Thyroid gland (tissue), 4 donors: Measurements from ENCODE around the gene MAP3K9. TPM values are rescaled to one million over a fixed set of nuclear protein-coding genes. Genes with fewer than 3 reads are reported as not detected.

Experiments used
- DNase-seq, 2 donors: peaks; one replicate each; pipeline ENCODE4 v3.0.0-alpha.2; 2019
- H3K27ac ChIP-seq, 3 donors: fragments of 200-600 bp; sonication (generic); 1 replicate in 2 of 3; 2 replicates in 1 of 3; pipeline ENCODE4 v1.5.1; 2016 to 2019; ENCODE audit warnings: mild to moderate bottlenecking in 1 of 3, moderate library complexity in 1 of 3
- H3K27me3 ChIP-seq: fragments of 200-600 bp; sonication (generic); one replicate; pipeline ENCODE4 v1.5.1; 2019
- H3K36me3 ChIP-seq, 2 donors: fragments of 200-600 bp; sonication (generic); one replicate each; pipeline ENCODE4 v1.5.1; 2016 to 2019
- H3K4me1 ChIP-seq, 2 donors: fragments of 200-600 bp; sonication (generic); one replicate each; pipeline ENCODE4 v1.5.1; 2017 to 2019
- H3K4me3 ChIP-seq, 3 donors: fragments of 200-600 bp; sonication (generic); replicated peaks in 1 of 3; 1 replicate in 2 of 3; 2 replicates in 1 of 3; pipeline ENCODE4 v1.5.1; 2016; ENCODE audit warnings: mild to moderate bottlenecking in 1 of 3
- H3K9me3 ChIP-seq: fragments of 200-600 bp; sonication (generic); one replicate; pipeline ENCODE4 v1.5.1; 2017
- CTCF ChIP-seq, 6 experiments: fragments of 200-600 bp in 3 of 6; fragments of 450-650 bp in 3 of 6; sonication (generic) in 3 of 6; IDR thresholded peaks; one replicate each; pipeline ENCODE4 v1.5.1; 2016 to 2019; ENCODE audit warnings: antibody characterized with exemption in 6 of 6, mild to moderate bottlenecking in 2 of 6, inconsistent platforms in 1 of 6, moderate library complexity in 1 of 6
- POLR2A ChIP-seq, 2 donors: fragments of 450-650 bp; IDR thresholded peaks; one replicate each; pipeline ENCODE4 v1.6.1; 2017; ENCODE audit warnings: antibody characterized with exemption in 2 of 2, mild to moderate bottlenecking in 2 of 2, moderate library complexity in 1 of 2
- WGBS, 2 donors: methylation state at CpG; one replicate each; pipeline ENCODE4 v1.1.5; 2017; 5-methylcytosine and 5-hydroxymethylcytosine counted together
- intact Hi-C: fragments of 100-400 bp; cut with DNase I; formaldehyde crosslinking; loops from one replicate; pipeline ENCODE4 v1.15.1; 2023
- total RNA-seq, 4 donors: library from RNA; depleted of rRNA; stranded (reverse); fragments of >200 nt; gene quantifications; one replicate each; pipeline ENCODE4 v1.2.3, GENCODE V29; 2016

The MAP3K9 gene
- total RNA-seq, 4 donors from 2014 or later, result 7.7 to 19.7 (median 11.9) TPM

GRCh38 chr14:70808416-70809224 lies 693 bp downstream of the MAP3K9 start:
- H3K27me3 ChIP-seq, result no peaks in the 10 kb centered on the region
- WGBS, 2 donors, result 2% methylated on average over 15 to 20 of the region's 77 CpGs
- H3K27ac ChIP-seq, result peak overlapping the region; percentile 57 to 81 (median 69)
- no peaks in the 10 kb centered on the region for H3K36me3 ChIP-seq
- H3K9me3 ChIP-seq, result no peaks in the 10 kb centered on the region
- intact Hi-C loops, result no loop called here
- peaks cover 12 to 14% of the 10 kb centered on the region in 2 donors for H3K4me1 ChIP-seq
- TF ChIP-seq CTCF (IDR thresholded peaks at IDR 0.05) (peak in 1 of 6 experiments; percentile 3), POLR2A (IDR thresholded peaks at IDR 0.05) (no peak)
- H3K4me3 ChIP-seq, result peak overlapping the region; percentile 61 to 84 (median 82)
- DNase-seq, result peak; percentile 41 to 50

GRCh38 chr14:70807898-70808415 lies 1.4 kb downstream of the MAP3K9 start:
- 5 to 16% methylated on average over 6 of the region's 6 CpGs for WGBS, 2 donors
- peaks cover 12 to 14% of the 10 kb centered on the region in 2 donors for H3K4me1 ChIP-seq
- peak; percentile 58 to 62 for DNase-seq
- H3K9me3 ChIP-seq, result no peaks in the 10 kb centered on the region
- TF ChIP-seq CTCF (IDR thresholded peaks at IDR 0.05) (no peak), POLR2A (IDR thresholded peaks at IDR 0.05) (no peak)
- peak overlapping the region in 1 of 3 donors; percentile 81 for H3K27ac ChIP-seq
- peak overlapping the region in 2 of 3 donors; percentile 61 to 84 for H3K4me3 ChIP-seq
- no peaks in the 10 kb centered on the region for H3K27me3 ChIP-seq
- no peaks in the 10 kb centered on the region for H3K36me3 ChIP-seq
- intact Hi-C loops, result no loop called here

GRCh38 chr14:70804556-70805162 lies 4.7 kb downstream of the MAP3K9 start:
- Histone ChIP-seq H3K27me3 (no peaks in the 10 kb centered on the region), H3K4me1 (peaks cover 6 to 10% of the 10 kb centered on the region in 2 donors)
- intact Hi-C loops, result no loop called here

GRCh38 chr14:70803321-70804310 lies 5.7 kb downstream of the MAP3K9 start:
- intact Hi-C loops, result no loop called here
- no peak overlapping the region for H3K4me3 ChIP-seq
- H3K36me3 ChIP-seq, result peaks cover 0 to 4% of the 10 kb centered on the region in 2 donors
- H3K27me3 ChIP-seq, result no peaks in the 10 kb centered on the region
- 91% methylated on average over 3 of the region's 3 CpGs for WGBS, 2 donors
- no peaks in the 10 kb centered on the region for H3K9me3 ChIP-seq
- DNase-seq, result no peak
- TF ChIP-seq CTCF (IDR thresholded peaks at IDR 0.05), result no peak
- TF ChIP-seq POLR2A (IDR thresholded peaks at IDR 0.05), result no peak
- H3K27ac ChIP-seq, result no peak overlapping the region
- peaks cover 6 to 8% of the 10 kb centered on the region in 2 donors for H3K4me1 ChIP-seq

More at GRCh38 chr14:70804556-70805162, 4.7 kb downstream of the MAP3K9 start:
- no peak for TF ChIP-seq POLR2A (IDR thresholded peaks at IDR 0.05)
- TF ChIP-seq CTCF (IDR thresholded peaks at IDR 0.05), result no peak
- DNase-seq, result no peak
- WGBS, 2 donors, result 78 to 88% methylated on average over 1 of the region's 1 CpG
- Histone ChIP-seq H3K4me3 (no peak overlapping the region), H3K9me3 (no peaks in the 10 kb centered on the region), H3K27ac (no peak overlapping the region), H3K36me3 (peaks cover 0 to 4% of the 10 kb centered on the region in 2 donors)
